C4-2B (cell line): Measurements from ENCODE around the gene HOXB7.

Experiments used
- CTCF ChIP-seq: fragments of 450-650 bp; conservative IDR thresholded peaks from 2 replicates; pipeline ENCODE4 v1.5.1; 2017; ENCODE audit warnings: mild to moderate bottlenecking
- ZFX ChIP-seq: fragments of 450-650 bp; IDR thresholded peaks from 2 replicates; pipeline ENCODE4 v1.6.1; 2017

- no peak for TF ChIP-seq CTCF
- no peak for TF ChIP-seq ZFX
Measured at GRCh38 chr17:48649741-48650140, 38.9 kb upstream of the HOXB7 start.
